SK-N-SH treated with all-trans-retinoic acid at 6 μM for 48 hours (cell line): ENCODE results near the gene ARHGAP1.

Source experiments
- ATAC-seq: fragments of 200-7000 bp; cut with Tn5 transposase; 3 replicates; pipeline ENCODE4 v1.9.1; 2020; ENCODE audit warnings: mild to moderate bottlenecking, moderate library complexity
- ARNTL ChIP-seq: fragments of 450-650 bp; formaldehyde crosslinking; IDR thresholded peaks from 2 replicates; pipeline ENCODE4 v1.5.0; 2020; ENCODE audit warnings: low read depth, mild to moderate bottlenecking, moderate library complexity, borderline replicate concordance
- CSDC2 ChIP-seq: fragments of 250-450 bp; sonication (Bioruptor Pico); IDR thresholded peaks from 2 replicates; pipeline ENCODE4 v1.5.0; 2020; ENCODE audit warnings: mild to moderate bottlenecking, moderate library complexity
- ESRRG ChIP-seq: fragments of 250-450 bp; sonication (Bioruptor Pico); IDR thresholded peaks from 2 replicates; pipeline ENCODE4 v1.6.1; 2021; ENCODE audit warnings: mild to moderate bottlenecking
- GLIS3 ChIP-seq: fragments of 250-450 bp; sonication (Bioruptor Pico); IDR thresholded peaks from 2 replicates; pipeline ENCODE4 v1.5.0; 2020; ENCODE audit warnings: mild to moderate bottlenecking, moderate library complexity
- ISL1 ChIP-seq: fragments of 250-450 bp; sonication (Bioruptor Pico); IDR thresholded peaks from 2 replicates; pipeline ENCODE4 v2.1.2; 2022; ENCODE audit warnings: mild to moderate bottlenecking, moderate library complexity
- OSR1 ChIP-seq: fragments of 250-450 bp; sonication (Bioruptor Pico); IDR thresholded peaks from 2 replicates; pipeline ENCODE4 v1.8.0; 2022; ENCODE audit warnings: moderate library complexity, mild to moderate bottlenecking, inconsistent platforms
- RARB ChIP-seq: fragments of 250-450 bp; sonication (Bioruptor Pico); IDR thresholded peaks from 2 replicates; pipeline ENCODE4 v1.8.0; 2021; ENCODE audit warnings: mild to moderate bottlenecking, moderate library complexity
- SNAI2 ChIP-seq: fragments of 250-450 bp; sonication (Bioruptor Pico); IDR thresholded peaks from 2 replicates; pipeline ENCODE4 v1.5.0; 2020; ENCODE audit warnings: mild to moderate bottlenecking, moderate library complexity
- TOX ChIP-seq: fragments of 250-450 bp; sonication (Bioruptor Pico); IDR thresholded peaks from 2 replicates; pipeline ENCODE4 v1.8.0; 2021; ENCODE audit warnings: mild to moderate bottlenecking, moderate library complexity, borderline replicate concordance
- ZFP3 ChIP-seq: fragments of 250-450 bp; sonication (Bioruptor Pico); IDR thresholded peaks from 2 replicates; pipeline ENCODE4 v1.5.0; 2020; ENCODE audit warnings: mild to moderate bottlenecking, moderate library complexity
- ZFP30 ChIP-seq: fragments of 450-650 bp; formaldehyde crosslinking; IDR thresholded peaks from 2 replicates; pipeline ENCODE4 v1.5.0; 2022; ENCODE audit warnings: mild to moderate bottlenecking, moderate library complexity
- ZNF565 ChIP-seq: fragments of 450-650 bp; formaldehyde crosslinking; conservative IDR thresholded peaks from 2 replicates; pipeline ENCODE4 v1.5.0; 2020; ENCODE audit warnings: low read depth, mild to moderate bottlenecking, moderate library complexity
- ZNF70 ChIP-seq: fragments of 450-650 bp; formaldehyde crosslinking; IDR thresholded peaks from 2 replicates; pipeline ENCODE4 v1.5.0; 2020; ENCODE audit warnings: mild to moderate bottlenecking, moderate library complexity
- ZNF8 ChIP-seq: fragments of 450-650 bp; formaldehyde crosslinking; IDR thresholded peaks from 2 replicates; pipeline ENCODE4 v1.5.0; 2020; ENCODE audit warnings: mild to moderate bottlenecking, moderate library complexity
- TF ChIP-seq, protein P1 (sequence below): fragments of 250-450 bp; sonication (Bioruptor Pico); IDR thresholded peaks from 2 replicates; pipeline ENCODE4 v1.8.0; 2021; ENCODE audit warnings: low read depth, mild to moderate bottlenecking, moderate library complexity, borderline replicate concordance
- TF ChIP-seq, protein P2 (sequence below): fragments of 250-450 bp; sonication (Bioruptor Pico); IDR thresholded peaks from 2 replicates; pipeline ENCODE4 v1.5.1; 2021; ENCODE audit warnings: mild to moderate bottlenecking, moderate library complexity
- TF ChIP-seq, protein P3 (sequence below): fragments of 250-450 bp; sonication (Bioruptor Pico); IDR thresholded peaks from 2 replicates; pipeline ENCODE4 v1.5.0; 2020; ENCODE audit warnings: mild to moderate bottlenecking, moderate library complexity
- TF ChIP-seq, protein P4 (sequence below): fragments of 250-450 bp; sonication (Bioruptor Pico); IDR thresholded peaks from 2 replicates; pipeline ENCODE4 v1.8.0; 2020; ENCODE audit warnings: mild to moderate bottlenecking, moderate library complexity, borderline replicate concordance

ARHGAP1 gene

DNA sequence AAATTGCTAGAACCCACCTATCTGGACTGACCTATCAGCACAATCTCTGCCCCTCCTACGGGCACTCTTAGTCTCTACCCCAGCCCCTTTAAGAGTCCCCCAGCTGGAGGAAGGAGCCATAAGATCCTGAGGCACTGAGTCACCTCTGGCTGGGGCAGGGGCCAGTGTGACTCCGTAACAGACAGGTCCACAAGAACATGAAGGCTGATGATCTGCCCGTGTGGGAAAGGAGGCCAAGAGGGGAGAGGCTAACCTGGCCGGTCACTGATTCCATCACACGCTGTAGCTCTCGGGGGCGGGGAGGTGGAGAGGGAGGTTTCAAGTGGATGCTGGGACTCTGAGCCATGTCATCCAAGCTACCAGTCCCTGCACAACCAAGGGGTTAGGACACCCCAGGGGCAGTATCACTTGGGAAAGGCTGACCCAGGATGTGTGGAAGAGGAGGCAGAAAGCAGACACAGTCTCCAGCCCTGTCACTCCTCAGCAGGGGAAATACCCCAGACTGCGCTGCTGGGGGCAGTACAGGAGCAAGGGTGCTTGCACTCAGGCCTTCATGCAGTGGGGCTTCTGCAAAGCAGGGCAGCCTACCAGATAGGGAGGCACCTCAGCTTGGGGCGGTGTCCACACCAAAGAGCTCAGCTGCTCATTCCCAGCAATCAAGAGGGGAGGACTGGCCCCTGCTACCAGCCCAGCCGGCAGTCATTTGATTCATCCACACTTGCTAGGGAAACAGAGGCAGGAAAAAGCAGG lies 22.3 kb downstream of the ARHGAP1 start:
- TF ChIP-seq TOX = no peak
- TF ChIP-seq SNAI2 (CRISPR knock-in tag) = no peak
- TF ChIP-seq, protein P1, sequence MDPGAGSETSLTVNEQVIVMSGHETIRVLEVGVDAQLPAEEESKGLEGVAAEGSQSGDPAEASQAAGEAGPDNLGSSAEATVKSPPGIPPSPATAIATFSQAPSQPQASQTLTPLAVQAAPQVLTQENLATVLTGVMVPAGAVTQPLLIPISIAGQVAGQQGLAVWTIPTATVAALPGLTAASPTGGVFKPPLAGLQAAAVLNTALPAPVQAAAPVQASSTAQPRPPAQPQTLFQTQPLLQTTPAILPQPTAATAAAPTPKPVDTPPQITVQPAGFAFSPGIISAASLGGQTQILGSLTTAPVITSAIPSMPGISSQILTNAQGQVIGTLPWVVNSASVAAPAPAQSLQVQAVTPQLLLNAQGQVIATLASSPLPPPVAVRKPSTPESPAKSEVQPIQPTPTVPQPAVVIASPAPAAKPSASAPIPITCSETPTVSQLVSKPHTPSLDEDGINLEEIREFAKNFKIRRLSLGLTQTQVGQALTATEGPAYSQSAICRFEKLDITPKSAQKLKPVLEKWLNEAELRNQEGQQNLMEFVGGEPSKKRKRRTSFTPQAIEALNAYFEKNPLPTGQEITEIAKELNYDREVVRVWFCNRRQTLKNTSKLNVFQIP (CRISPR knock-in tag) = no peak
- TF ChIP-seq OSR1 (CRISPR knock-in tag) = no peak
- no peak for TF ChIP-seq ARNTL (CRISPR knock-in tag)
- TF ChIP-seq, protein P2, sequence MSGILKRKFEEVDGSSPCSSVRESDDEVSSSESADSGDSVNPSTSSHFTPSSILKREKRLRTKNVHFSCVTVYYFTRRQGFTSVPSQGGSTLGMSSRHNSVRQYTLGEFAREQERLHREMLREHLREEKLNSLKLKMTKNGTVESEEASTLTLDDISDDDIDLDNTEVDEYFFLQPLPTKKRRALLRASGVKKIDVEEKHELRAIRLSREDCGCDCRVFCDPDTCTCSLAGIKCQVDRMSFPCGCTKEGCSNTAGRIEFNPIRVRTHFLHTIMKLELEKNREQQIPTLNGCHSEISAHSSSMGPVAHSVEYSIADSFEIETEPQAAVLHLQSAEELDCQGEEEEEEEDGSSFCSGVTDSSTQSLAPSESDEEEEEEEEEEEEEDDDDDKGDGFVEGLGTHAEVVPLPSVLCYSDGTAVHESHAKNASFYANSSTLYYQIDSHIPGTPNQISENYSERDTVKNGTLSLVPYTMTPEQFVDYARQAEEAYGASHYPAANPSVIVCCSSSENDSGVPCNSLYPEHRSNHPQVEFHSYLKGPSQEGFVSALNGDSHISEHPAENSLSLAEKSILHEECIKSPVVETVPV = no peak
- TF ChIP-seq ESRRG (CRISPR knock-in tag) = no peak
- no peak for TF ChIP-seq ZNF565 (CRISPR knock-in tag)
- no peak for TF ChIP-seq ZNF70 (CRISPR knock-in tag)
- TF ChIP-seq RARB (CRISPR knock-in tag) = no peak
- TF ChIP-seq, all 23 proteins: peak for 0

DNA sequence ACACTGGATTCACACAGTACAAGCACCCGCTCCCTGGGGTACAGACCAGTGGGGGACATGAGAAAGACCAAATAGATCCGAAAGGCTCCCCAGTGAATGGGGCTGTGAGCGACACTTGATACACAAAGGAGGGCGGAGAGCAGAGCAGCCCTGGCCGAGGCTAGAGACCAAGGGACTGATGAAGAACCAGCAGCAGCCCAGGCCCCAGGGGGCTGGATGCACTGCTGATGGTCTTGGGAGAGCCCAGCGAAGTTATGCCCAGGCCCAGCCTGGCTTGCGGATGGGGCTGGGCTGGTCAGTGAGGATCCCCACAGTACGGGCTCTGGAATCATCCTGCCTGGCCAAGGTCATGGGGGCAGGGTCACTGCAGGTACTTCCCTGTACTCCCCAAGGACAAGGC lies 23.2 kb downstream of the ARHGAP1 start:
- ATAC-seq = no peak
- TF ChIP-seq ZFP3 (CRISPR knock-in tag) (no peak), GLIS3 (CRISPR knock-in tag) (no peak), ZFP30 (CRISPR knock-in tag) (no peak), RARB (CRISPR knock-in tag) (no peak), CSDC2 (CRISPR knock-in tag) (no peak), ISL1 (CRISPR knock-in tag) (no peak), ARNTL (CRISPR knock-in tag) (no peak), ZNF8 (CRISPR knock-in tag) (no peak), ESRRG (CRISPR knock-in tag) (no peak), OSR1 (CRISPR knock-in tag) (no peak), ZNF565 (CRISPR knock-in tag) (no peak), TOX (no peak)
- TF ChIP-seq, protein P3, sequence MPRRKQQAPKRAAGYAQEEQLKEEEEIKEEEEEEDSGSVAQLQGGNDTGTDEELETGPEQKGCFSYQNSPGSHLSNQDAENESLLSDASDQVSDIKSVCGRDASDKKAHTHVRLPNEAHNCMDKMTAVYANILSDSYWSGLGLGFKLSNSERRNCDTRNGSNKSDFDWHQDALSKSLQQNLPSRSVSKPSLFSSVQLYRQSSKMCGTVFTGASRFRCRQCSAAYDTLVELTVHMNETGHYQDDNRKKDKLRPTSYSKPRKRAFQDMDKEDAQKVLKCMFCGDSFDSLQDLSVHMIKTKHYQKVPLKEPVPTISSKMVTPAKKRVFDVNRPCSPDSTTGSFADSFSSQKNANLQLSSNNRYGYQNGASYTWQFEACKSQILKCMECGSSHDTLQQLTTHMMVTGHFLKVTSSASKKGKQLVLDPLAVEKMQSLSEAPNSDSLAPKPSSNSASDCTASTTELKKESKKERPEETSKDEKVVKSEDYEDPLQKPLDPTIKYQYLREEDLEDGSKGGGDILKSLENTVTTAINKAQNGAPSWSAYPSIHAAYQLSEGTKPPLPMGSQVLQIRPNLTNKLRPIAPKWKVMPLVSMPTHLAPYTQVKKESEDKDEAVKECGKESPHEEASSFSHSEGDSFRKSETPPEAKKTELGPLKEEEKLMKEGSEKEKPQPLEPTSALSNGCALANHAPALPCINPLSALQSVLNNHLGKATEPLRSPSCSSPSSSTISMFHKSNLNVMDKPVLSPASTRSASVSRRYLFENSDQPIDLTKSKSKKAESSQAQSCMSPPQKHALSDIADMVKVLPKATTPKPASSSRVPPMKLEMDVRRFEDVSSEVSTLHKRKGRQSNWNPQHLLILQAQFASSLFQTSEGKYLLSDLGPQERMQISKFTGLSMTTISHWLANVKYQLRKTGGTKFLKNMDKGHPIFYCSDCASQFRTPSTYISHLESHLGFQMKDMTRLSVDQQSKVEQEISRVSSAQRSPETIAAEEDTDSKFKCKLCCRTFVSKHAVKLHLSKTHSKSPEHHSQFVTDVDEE (CRISPR knock-in tag) = no peak
- TF ChIP-seq, protein P1 (CRISPR knock-in tag) = no peak
- TF ChIP-seq, protein P2 = no peak
- TF ChIP-seq, protein P4, sequence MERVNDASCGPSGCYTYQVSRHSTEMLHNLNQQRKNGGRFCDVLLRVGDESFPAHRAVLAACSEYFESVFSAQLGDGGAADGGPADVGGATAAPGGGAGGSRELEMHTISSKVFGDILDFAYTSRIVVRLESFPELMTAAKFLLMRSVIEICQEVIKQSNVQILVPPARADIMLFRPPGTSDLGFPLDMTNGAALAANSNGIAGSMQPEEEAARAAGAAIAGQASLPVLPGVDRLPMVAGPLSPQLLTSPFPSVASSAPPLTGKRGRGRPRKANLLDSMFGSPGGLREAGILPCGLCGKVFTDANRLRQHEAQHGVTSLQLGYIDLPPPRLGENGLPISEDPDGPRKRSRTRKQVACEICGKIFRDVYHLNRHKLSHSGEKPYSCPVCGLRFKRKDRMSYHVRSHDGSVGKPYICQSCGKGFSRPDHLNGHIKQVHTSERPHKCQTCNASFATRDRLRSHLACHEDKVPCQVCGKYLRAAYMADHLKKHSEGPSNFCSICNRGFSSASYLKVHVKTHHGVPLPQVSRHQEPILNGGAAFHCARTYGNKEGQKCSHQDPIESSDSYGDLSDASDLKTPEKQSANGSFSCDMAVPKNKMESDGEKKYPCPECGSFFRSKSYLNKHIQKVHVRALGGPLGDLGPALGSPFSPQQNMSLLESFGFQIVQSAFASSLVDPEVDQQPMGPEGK = no peak

More for the DNA sequence above, 22.3 kb downstream of the ARHGAP1 start:
- ATAC-seq = peak; percentile 8
